Activated CD4-positive, alpha-beta T cell treated with anti-CD3 and anti-CD28 coated beads, Interleukin-2, amount 10 ng/mL, durations not matched to agents 24 days and 14 days (primary cell): ENCODE data around the gene CACNA1D. TPM values are rescaled to one million over a fixed set of nuclear protein-coding genes. Genes with fewer than 3 reads are reported as not detected.

Experiments
- DNase-seq: peaks from one replicate; pipeline ENCODE4 v3.0.0; 2022
- H3K27ac Mint-ChIP-seq: one replicate; pipeline ENCODE4 v1.8.0; 2022; ENCODE audit warnings: mild to moderate bottlenecking, mixed read lengths
- H3K27me3 Mint-ChIP-seq: one replicate; pipeline ENCODE4 v1.8.0; 2022; ENCODE audit warnings: mixed read lengths
- H3K36me3 Mint-ChIP-seq: one replicate; pipeline ENCODE4 v1.8.0; 2022; ENCODE audit warnings: low read depth, mild to moderate bottlenecking, mixed read lengths
- H3K4me1 Mint-ChIP-seq: one replicate; pipeline ENCODE4 v1.8.0; 2021; ENCODE audit warnings: mixed read lengths
- H3K4me3 Mint-ChIP-seq: one replicate; pipeline ENCODE4 v1.8.0; 2022; ENCODE audit warnings: mild to moderate bottlenecking, moderate library complexity, mixed read lengths
- H3K9me3 Mint-ChIP-seq: one replicate; pipeline ENCODE4 v1.8.0; 2021; ENCODE audit warnings: mixed read lengths
- intact Hi-C: fragments of 100-400 bp; cut with micrococcal nuclease; formaldehyde crosslinking; loops from one replicate; pipeline ENCODE4 v1.15.1; 2023
- total RNA-seq: library from RNA; stranded (reverse); gene quantifications from 2 replicates; pipeline ENCODE4 v1.2.3, GENCODE V29; 2022

CACNA1D gene
- total RNA-seq, 1 donor from 2014 or later: 0.77 TPM

GRCh38 chr3:53856964-53857363 is 362.6 kb downstream of the CACNA1D start:
- no peaks in the 10 kb centered on the region for H3K4me1 Mint-ChIP-seq
- H3K27me3 Mint-ChIP-seq: no peaks in the 10 kb centered on the region
- no peak overlapping the region for H3K4me3 Mint-ChIP-seq
- intact Hi-C loops: no loop called here
- H3K9me3 Mint-ChIP-seq: no peaks in the 10 kb centered on the region
- no peak for DNase-seq
- H3K27ac Mint-ChIP-seq: no peak overlapping the region
- H3K36me3 Mint-ChIP-seq: peaks cover 12% of the 10 kb centered on the region

DNA sequence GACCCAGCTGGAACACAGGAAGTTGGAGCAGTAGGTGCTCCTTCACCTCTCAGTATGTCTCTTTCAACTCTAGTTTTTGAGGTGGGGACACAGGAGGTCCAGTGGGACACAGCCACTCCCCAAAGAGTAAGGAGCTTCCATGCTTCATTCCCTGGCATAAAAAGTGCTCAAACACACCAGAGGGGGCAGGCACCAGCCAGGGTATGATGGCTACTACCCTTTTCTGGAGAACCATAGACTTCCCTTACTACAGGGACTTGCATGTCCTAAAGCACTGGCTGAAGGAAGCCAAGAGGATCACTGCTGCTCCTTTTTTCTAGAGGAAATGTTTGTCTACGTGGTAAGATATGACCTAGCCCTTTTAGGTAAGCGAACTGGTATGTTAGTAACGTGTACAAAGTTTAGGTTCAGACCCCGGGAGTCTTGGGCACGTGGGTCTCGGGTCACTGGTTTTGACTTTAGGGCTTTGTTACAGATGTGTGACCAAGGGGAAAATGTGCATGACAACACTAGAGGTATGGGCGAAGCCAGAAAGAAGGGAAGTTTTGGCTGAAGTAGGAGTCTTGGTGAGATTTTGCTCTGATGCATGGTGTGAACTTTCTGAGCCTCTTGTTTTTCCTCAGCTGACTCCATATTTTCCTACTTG is 363.8 kb downstream of the CACNA1D start:
- Mint-ChIP-seq H3K4me1 (no peaks in the 10 kb centered on the region), H3K9me3 (no peaks in the 10 kb centered on the region), H3K27ac (no peak overlapping the region), H3K36me3 (peaks cover 20% of the 10 kb centered on the region), H3K27me3 (no peaks in the 10 kb centered on the region), H3K4me3 (no peak overlapping the region)
- no peak for DNase-seq
- intact Hi-C loops: no loop called here

- Mint-ChIP-seq H3K36me3 (peaks cover 20% of the 10 kb centered on the region), H3K27ac (no peak overlapping the region), H3K4me1 (no peaks in the 10 kb centered on the region), H3K4me3 (no peak overlapping the region), H3K9me3 (no peaks in the 10 kb centered on the region), H3K27me3 (no peaks in the 10 kb centered on the region)
- intact Hi-C loops: no loop called here
- DNase-seq: no peak
Measured at GRCh38 chr3:53859178-53859577, 364.8 kb downstream of the CACNA1D start.

DNA sequence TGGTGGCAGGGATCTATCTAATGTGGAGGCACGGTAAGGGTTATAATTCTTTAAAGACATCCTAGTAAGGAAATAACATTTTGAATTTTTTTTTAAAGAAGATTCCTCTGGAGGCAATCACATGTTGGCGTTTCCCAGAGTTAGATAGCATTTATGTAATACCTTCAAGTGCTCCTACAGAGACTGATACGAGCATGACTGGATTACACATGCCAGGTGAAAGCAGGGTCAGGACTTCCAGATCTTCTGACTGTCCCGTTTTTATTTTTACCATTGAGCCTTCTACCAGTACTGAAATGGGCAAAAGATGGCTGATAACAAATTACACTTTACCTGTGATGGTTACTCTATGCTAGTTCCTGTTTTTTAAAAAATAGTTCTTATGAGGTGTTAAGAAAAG is 365.8 kb downstream of the CACNA1D start:
- no peaks in the 10 kb centered on the region for H3K4me1 Mint-ChIP-seq
- H3K36me3 Mint-ChIP-seq: peaks cover 24% of the 10 kb centered on the region
- no peak for DNase-seq
- no peak overlapping the region for H3K4me3 Mint-ChIP-seq
- intact Hi-C loops: no loop called here
- no peaks in the 10 kb centered on the region for H3K27me3 Mint-ChIP-seq
- no peaks in the 10 kb centered on the region for H3K9me3 Mint-ChIP-seq
- no peak overlapping the region for H3K27ac Mint-ChIP-seq

DNA sequence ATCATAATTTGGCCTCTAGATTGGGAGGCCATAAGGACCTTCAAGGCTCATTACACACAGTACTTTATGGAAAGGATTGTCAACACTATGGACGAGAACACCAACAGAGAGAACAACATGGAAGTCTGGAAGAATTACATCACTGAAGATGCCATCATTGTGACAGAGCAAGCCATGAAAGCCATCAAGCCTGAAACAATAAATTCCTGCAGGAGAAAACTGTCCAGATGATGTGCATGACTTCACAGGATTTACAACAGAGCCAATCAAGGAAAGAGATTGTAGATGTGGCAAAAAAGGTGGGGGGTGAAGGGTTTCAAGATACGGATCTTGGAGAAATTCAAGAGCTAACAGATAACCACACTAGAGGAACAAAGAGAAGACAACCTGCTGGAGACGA is 367.8 kb downstream of the CACNA1D start:
- Mint-ChIP-seq H3K4me3 (no peak overlapping the region), H3K27ac (no peak overlapping the region), H3K36me3 (peaks cover 28% of the 10 kb centered on the region), H3K4me1 (no peaks in the 10 kb centered on the region), H3K27me3 (no peaks in the 10 kb centered on the region), H3K9me3 (no peaks in the 10 kb centered on the region)
- DNase-seq: no peak
- intact Hi-C loops: no loop called here

- Mint-ChIP-seq H3K9me3 (no peaks in the 10 kb centered on the region), H3K4me1 (no peaks in the 10 kb centered on the region), H3K27me3 (no peaks in the 10 kb centered on the region), H3K36me3 (peaks cover 34% of the 10 kb centered on the region), H3K4me3 (no peak overlapping the region), H3K27ac (no peak overlapping the region)
- no peak for DNase-seq
- intact Hi-C loops: no loop called here
Measured at GRCh38 chr3:53863145-53863544, 368.7 kb downstream of the CACNA1D start.

Other genes with a start within 250 kb of the CACNA1D start
- gene TKT, start 238.6 kb upstream of the CACNA1D start, total RNA-seq: 377 and 379 TPM in 2 replicates
- 42.1 and 50.3 TPM in 2 replicates for gene DCP1A, start 147.1 kb upstream of the CACNA1D start, total RNA-seq